Effector CD4-positive, alpha-beta T cell (primary cell): ENCODE results near the gene SCYGR6. TPM values are rescaled to one million over a fixed set of nuclear protein-coding genes. Genes with fewer than 3 reads are reported as not detected.
"Not testable (repeated sequence)": the region's sequence is repeated elsewhere in the genome, so short reads cannot be mapped to it uniquely, and the experiment has no call there.

Source experiments
- DNase-seq: peaks from one replicate; pipeline ENCODE4 v3.0.0-alpha.2; 2020
- total RNA-seq: gene quantifications from one replicate; lab custom pipeline; 2026; lab: John Stamatoyannopoulos, UW

Gene SCYGR6
- total RNA-seq: not detected

GRCh38 chr2:227724394-227725039 is at the start of gene SCYGR6:
SCYGR6 (minus strand) TSS chr2:227724757; CDS start chr2:227724757, 0 bp downstream.
- no peak for DNase-seq

DNA sequence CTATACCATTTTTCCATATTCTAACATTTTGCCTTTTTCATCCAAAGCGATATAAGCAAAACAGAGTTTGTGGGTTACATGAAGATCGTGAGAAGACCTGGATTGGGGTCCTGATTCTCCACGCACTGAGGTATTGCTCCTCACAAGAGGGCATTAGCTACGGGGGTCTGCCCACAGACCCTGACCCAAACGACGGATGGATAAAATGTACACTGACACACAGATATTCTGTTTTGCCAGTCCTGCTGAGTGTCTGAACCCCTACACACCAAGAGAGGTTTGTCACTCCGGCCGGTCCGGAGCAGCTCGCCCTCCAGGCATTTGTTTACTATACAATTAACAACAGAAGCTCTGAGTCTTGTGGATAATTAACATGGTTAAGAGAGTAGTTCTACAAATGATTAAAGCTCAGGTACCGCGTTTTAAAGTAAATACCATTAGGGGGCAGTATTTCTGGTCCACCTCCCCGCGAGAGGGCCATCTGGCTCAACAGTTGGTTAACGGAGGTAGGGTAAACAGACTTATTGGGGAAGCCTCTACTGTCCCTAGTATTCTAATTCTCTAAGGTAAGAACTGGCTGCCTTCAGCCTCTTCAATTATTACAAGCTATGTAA is 49.6 kb upstream of the SCYGR6 start:
- DNase-seq: no peak

DNA sequence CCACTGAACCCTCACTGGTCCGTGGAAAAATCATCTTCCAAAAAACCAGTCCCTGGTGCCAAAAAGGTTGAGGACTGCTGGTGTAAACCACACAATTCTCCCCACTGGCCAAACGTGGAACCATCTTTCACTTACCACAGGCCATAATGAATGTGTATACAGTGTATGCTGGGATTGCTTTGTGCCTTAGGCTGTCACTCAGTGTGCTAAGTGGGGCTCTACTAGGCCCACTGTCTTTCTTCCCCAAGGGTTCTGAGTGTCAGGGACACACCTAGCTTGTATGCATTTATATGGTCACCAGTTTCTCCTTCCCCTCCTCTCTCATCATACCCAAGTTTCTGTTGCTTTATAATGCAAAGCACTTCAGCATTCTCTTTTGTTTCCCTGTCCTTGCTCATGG is 48.4 kb upstream of the SCYGR6 start:
- DNase-seq: no peak

DNA sequence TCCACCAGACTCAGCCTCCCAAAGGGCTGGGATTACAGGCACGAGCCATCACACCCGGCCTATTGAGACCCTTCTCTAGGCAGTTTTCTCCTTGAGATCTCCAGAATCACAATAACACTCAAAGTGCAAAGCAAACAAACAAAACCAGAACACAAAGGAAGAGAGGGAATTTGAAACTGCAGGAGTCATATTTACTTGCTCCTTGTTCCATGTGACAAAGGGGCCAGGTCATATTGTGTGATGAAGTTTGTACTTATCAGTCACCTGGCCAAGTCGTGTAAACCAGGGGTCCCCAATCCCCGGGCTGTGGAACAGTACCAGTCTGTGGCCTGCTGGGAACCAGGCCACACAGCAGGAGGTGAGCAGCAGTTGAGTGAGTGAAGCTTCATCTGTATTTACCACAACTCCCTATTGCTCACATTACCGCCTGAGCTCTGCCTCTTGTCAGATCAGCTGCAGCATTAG is 47.7 kb upstream of the SCYGR6 start:
- DNase-seq: no peak

DNA sequence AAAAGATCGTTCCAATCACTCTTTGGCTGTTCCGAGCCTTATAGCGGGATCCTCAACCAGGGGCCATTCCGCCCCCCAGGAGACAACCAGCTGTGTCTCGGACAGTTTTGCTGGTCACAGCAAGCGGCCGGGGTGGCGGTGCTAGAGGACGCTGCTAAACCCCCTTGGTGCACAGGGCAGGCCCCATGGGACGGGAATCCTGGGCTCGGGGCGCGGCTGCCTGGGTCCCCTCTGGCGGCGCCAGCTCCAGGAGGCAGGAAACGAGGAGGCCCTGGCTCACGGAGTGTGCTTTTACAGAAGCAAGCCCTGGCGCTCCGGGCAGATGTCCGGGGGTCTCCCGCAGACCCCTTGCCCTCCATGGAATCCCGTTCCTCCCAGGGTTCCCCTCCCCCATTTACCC is 43.3 kb upstream of the SCYGR6 start:
- DNase-seq: no peak

DNA sequence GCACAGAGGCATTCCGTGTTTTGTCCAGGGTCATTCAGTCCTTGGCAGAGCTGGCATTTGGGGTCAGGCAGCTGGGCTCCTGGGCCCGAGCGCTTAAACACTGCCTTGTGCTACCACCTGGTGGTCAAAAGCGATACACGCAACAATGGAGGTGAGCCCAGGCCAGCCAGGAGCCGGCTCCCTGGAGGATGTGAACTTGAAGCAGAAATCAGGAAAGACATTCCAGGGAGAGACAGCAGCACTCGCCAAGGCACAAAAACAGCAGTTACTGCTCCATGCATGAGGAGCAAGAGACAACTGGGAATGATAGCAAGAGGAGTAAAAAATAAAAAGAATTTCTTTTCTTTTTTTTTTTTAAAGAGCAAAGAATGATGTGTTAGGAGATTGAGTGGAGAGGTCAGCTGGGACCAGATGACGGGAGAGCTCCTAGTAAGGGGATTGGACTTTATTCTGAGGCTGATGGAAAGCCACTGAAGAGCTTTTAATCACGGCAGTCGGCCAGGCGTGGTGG is 41.9 kb upstream of the SCYGR6 start:
- peak; percentile 47 for DNase-seq

- no peak for DNase-seq
Measured at GRCh38 chr2:227765788-227766372, 41.3 kb upstream of the SCYGR6 start.

DNA sequence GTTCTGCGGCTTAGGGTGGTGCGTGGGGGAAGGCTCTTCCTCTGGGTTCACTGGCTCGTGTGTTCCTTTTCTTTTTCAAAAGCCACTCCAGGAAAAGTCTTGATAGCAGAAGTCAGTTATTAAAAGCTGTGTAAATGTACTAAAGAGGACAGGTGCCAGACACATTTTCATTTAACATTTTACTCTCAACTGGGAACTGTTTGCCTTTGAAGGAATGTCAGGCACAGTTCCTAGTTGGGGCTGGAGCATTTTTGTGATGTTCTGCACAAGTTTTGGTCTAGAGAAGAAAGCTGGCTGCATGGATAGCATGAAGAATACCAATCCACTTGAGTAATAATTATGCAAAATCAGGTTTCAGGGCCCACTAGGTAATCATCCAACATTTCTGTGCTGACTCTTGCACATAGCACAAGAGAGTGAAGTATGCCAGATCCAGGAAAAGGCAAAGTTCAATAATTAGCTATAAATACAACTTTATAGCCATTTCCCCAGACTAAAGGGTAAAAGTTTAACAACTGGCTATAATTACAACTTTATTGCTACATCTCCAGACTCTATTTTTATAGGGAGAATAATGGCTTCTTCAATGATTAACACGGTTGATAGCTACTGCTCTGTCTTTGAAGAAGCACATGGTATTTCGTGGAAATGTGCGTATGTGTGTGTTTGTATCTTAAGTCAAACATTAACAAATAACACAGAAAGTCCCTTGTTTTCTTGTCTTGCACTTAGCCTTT is 37.4 kb upstream of the SCYGR6 start:
- DNase-seq: no peak

DNA sequence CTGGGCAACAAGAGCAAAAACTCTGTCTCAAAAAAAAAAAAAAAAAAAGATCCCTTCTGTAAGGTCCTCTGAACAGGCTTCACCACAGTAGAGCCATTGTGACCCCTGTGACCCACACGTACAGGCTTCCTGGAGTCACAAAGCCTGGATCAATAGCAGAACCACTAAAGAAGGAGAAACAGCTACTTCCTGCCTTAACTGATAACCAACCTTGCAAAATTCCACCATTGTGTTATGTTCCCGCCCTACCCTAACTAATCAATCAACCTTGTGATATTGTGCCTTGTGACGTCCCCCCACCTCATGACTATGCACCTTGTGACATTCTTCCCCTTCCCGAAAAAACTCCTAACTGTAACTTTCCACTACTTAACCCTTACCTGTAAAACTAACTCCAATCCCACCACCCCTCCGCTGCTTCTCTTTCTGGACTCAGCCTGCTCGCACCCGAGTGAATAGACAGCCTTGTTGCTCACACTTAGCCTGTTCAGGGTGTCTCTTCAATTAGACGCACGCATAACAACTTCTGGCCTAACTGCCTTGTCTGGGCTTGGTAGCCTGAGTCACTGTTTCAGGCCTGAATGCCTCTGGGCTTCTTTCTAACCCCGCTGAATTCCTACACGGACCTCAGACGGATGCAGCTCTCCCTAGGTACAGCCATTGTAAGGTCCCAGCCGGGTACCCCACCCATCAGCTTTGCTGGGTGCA is 35.0 kb upstream of the SCYGR6 start:
- DNase-seq: no peak

- not testable (repeated sequence) for DNase-seq
Measured at GRCh38 chr2:227756261-227756660, 31.7 kb upstream of the SCYGR6 start.

DNA sequence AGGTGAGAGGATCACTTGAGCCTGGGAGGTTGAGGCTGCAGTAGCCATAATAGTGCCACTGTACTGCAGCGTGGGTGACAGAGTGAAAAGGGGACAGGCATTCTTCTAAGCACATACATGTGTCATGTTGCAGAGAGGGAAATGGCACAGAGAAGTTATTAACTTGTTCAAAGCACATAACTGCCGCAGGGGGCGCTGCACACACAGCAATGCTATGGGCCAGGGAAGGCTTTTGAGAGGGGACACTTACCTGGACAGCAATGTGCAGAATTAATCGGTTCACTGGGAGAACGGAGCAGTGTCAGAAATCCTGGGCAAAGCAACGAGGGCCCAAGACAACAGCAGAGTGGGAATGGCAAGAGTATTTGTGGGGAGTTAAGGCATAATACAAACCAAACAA is 23.5 kb upstream of the SCYGR6 start:
- no peak for DNase-seq

DNA sequence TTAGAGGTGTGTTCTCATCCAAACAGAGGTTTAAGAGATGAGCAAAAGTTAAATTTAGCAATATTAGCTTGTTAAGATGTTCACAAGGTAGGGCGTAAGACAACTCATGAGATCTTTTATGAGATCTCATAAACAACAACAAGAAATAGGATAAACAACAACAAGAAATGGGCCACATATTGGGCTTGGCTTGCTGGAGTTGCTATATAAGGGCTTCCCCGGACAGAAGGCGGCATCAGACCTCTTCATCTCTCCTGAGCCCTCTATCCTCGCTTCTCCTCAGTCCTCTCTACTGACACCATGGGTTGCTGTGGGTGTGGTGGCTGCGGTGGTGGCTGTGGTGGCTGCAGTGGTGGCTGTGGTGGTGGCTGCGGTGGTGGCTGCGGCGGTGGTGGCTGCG is 21.0 kb upstream of the SCYGR6 start, which contains the start of gene SCYGR8:
SCYGR8 (plus strand) TSS at position 301 of the 400 bp plus-strand sequence; CDS start at position 301, 0 bp downstream.
- no peak for DNase-seq

DNA sequence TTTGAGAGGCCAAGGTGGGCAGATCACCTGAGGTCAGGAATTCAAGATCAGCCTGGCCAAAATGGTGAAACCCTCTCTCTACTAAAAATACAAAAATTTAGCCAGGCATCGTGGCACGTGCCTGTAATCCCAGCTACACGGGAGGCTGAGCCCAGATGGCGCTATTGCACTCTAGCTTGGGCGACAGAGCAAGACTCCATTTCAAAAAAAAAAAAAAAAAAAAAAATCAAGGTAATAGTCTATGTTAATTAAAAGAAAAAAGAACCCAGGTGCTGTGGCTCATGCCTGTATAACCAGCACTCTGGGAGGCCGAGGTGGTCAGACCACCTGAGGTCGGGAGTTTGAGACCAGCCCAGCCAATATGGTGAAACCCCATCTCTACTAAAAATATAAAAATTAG is 16.1 kb upstream of the SCYGR6 start:
- not testable (repeated sequence) for DNase-seq

DNA sequence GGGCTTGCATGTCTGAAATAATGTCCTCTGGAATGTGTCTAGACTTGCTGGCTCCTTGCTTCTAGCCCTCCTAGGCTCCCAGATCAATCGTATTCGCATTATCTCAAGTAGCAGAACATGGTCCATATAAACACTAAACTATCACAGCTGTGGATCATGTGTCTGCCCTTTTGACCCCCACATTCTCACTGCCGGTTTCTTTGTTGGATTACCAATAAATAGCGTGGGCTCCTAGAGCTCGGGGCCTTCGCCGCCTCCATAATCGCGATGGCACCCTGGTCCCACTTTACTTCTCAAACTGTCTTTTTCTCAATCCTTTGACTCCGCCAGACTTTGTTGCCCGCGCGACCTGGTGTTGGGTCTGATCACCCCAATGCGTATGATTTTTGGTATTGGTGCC is 14.8 kb upstream of the SCYGR6 start:
- DNase-seq: no peak

- DNase-seq: no peak
Measured at GRCh38 chr2:227728035-227728434, 3.5 kb upstream of the SCYGR6 start, which contains the start of gene SCYGR7. SCYGR7 (plus strand) TSS chr2:227728335; CDS start chr2:227728335, 0 bp downstream.

- not testable (repeated sequence) for DNase-seq
Measured at GRCh38 chr2:227722821-227723220, 1.7 kb downstream of the SCYGR6 start.

- DNase-seq: no peak
Measured at GRCh38 chr2:227720680-227721079, 3.9 kb downstream of the SCYGR6 start.

DNA sequence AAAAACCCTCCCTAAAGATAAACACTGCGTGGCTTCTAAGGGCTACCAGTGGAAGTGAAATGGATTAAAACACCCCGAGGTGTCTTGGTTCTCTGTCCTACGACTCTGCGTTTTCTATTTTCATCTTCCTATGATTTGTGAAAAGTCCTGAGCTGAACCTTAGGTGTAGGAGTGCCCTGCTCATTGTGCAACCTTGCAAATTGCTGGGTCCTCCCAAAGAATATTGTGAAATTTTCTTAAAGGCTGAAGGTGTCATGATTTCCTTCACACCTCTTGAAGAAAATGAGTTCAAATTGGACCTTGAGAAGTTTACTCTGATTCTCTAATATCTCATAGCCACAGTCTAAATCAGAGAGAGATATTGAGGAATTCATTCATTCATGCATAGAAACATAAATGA is 4.9 kb downstream of the SCYGR6 start:
- DNase-seq: no peak

DNA sequence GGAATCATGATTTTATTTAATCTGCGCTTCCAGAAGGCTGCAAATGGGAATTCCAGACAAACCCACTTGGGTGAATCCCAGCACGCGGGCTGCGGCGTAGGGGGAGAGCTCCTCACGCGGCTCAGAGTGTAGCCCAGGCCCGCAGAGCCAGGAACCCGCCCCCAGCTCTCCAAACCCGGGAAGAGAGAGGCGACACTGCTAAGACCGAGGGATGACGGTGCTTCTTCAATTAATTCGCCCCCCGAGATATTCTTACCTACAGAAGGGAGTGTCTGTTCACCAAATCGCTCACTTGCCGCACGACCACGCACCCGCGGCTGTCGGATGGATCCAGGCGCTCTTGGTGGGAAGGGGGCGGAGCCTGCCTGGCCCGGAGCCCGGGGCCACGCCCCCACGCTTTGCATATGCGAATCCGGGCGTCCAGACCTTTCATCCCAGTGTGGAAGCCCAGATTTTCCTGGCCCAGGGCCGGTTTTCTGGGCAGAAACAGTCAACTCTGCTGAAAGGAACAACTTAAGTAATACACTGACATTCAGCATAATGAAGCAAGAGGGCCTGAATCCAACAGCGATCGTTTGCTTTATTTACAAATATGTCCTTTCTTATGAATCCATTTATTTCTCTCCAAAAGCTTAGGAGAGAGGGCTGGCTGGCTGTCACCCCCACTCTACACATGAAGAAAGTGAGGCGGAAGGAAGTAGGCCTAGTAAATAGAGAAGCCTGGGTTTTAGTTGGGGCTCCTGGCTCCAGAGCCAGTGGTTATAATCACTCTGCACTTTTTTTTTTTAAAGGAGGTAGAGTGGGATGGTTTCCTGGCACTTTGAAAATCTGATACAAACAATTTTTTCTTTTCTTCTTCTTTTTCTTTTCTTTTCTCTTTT is 6.6 kb downstream of the SCYGR6 start, which contains the start of gene SLC19A3:
SLC19A3 (minus strand) TSS at position 342 of the 881 bp plus-strand sequence. CDS start 15,710 bp downstream, outside the sequence.
- no peak for DNase-seq

DNA sequence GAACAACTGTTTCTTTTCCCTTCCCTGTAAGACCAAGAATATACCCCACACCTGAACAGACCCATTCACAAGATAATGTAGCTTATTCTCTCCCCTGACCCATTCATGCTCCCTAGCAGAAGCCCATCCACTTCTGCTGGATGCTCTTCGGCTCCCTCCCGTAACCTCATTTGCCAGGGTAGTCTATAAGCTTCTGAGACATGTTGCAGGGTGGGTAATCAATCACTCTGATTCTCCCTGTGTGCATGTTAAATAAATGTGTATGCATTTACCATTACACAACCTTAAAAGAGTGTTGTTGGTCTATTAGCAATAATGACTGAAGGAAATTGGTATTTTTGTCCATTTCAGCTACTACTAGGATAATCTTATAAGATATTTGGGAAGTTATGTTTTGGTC is 8.1 kb downstream of the SCYGR6 start:
- no peak for DNase-seq

DNA sequence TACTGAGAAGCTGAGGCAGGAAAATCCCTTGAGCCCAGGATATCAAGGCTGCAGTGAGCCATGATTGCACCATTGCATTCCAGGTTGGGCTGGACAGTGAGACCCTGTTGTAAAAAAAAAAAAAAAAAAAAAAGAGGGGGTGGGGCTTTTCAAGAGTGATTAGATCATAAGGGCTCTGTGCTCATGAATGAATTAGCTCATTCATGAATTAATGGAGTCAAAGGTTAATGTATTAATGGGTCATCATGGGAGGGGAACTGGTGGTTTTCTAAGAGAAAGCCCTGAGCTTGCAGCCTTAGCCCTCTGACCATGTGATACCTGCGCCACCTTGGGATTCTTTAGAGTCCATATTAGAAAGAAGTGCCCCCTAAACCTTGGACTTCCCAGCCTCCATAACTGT is 11.3 kb downstream of the SCYGR6 start:
- no peak for DNase-seq
